NCI-H1417 treated with DMSO at 0.1 percent for 48 hours (cell line): Measurements from ENCODE around the gene SPRY1.

Experiments used
- DNase-seq: peaks from one replicate; lab custom pipeline; 2025; lab: John Stamatoyannopoulos, UW

Gene SPRY1

GRCh38 chr4:123409334-123409733 lies 12.7 kb downstream of the SPRY1 start:
- no peak for DNase-seq

GRCh38 chr4:123411514-123411913 lies 14.9 kb downstream of the SPRY1 start:
- DNase-seq = no peak

DNA sequence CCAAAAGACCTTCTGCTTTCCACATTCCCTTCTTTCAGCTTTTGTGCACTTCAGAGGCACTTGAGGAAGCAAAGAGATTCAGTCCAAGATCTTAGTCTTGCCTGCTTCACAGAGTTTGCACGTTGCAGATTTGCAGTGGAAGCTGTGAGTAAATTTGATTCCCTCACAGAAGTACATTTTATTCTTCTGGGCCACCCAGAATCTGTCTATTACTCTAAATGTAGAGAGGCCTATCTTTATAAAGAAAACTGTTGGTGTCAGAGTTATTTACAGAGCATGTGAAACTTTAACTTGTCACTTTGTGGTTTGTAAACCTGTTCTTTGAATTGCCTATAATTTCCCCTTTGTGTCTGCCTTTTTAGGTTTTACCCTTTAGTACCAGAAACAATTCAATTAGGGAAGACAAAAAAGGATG lies 15.5 kb downstream of the SPRY1 start:
- no peak for DNase-seq

GRCh38 chr4:123412700-123413512 lies 16.3 kb downstream of the SPRY1 start:
- no peak for DNase-seq

DNA sequence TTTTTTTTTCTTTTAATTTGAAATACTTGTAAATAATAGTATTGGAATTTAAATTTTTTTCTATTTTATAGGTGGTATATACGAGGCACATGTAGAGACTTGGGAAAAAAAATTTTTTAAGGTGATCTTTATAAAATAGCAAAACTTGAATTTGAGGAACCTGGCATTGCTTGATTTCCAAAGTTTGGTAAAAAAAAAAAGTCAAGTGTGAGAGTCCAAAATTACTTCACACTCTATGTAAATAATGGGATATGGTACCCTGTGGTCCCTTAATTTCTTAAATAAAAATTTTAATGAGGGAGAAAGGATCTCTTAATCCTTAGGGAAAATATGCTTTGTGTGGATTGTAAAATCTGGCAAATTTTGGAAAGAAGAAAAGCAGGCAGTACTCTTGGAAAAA lies 19.0 kb downstream of the SPRY1 start:
- no peak for DNase-seq

DNA sequence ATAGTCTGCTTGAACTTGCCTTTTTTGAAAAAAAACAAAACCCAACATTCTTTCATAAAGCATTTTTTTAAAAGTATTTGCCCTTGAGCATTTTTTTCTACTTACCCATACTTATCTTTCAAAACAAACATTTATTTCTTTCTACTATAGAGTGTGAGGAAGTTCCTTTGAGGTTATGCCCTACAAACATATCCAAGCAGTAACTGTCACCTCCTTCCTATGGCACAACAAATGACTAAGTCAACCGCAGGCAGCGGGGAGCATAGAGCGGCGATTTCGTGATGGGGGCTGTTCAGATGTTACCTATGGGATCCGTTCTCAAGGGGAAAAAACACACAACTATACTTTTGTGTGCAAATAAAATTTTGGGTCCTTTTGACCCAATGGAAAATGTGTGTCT lies 19.4 kb downstream of the SPRY1 start:
- no peak for DNase-seq

DNA sequence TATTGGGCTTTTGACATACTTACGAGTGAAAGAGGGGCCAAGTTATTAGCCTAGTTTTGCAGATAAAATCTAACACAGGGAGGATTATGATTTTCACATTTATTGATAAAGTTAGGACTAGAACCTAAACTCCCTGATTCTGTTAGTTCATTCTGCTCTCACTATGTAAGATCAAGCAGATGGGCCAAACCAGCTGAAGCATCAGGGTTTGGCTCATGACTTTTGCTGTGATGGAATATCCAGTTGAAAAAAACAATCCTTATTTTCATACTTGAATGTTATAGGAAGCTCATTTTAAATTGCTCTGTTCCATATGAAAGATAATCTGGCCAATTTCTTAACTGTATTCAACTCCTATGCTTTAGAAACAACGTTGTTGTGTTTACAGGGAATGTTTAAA lies 21.2 kb downstream of the SPRY1 start:
- DNase-seq = no peak

DNA sequence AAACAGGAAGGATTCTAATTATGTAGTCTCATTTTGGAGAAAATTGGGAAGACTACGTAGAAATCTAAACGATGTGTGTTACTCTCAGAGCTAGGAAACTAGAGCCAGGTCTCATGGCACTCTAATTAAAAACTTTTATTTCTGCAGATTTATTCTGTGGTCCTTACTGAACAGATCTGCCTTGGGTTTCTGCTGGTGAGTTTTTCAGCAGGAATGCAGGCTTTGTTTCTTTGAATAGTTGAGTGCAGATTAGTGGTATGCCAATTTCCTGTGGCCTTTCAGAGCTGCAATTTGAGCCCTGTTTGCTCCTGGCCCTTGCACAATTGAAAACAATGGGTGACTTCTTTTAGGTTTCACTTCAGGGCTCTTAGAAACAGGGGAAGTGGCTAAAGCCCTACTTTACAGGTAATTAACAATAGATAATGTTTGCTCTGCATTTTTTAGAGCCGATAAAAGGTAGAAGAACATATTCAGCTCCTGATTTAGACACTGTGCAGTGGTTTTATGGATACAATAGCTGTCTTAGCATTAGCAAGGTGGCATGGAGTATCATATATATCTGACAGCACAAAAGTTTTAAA lies 21.8 kb downstream of the SPRY1 start:
- DNase-seq = peak; percentile 42

DNA sequence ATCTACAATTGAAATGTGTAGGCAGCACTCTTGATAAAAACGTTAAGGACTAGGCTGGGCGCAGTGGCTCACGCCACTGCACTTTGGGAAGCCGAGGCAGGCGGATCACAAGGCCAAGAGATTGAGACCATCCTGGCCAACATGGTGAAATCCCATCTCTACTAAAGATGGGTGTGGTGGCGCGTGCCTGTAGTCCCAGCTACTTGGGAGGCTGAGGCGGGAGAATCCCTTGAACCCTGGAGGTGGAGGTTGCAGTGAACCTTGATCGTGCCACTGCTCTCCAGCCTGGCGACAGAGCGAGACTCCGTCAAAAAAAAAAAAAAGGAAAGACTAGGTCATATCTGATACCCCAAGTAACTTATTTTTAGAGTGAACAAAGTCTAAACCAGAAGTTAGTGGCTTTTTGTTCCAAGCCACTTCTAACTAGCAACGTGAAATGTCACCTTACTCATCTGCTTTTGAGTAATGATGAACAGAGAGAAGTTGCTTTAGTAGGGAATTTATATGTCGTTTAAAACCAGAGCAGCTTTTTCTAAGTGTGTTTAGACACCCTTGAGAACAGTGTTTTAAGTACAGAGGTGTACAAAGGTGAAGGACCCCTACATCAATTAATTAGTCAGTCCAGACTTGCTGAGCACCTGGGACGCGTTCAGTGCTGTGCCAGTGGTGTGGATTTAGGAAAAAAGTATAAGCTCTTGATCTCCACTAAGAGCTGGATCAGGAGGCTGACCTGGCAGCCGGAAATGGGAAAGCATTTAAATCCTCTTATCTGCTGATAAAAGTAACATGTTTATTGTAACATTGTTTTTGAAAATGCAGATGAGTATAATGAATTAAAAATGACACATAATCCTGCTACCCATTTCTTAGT lies 23.5 kb downstream of the SPRY1 start:
- no peak for DNase-seq

- no peak for DNase-seq
These were observed 24.8 kb downstream of the SPRY1 start for GRCh38 chr4:123421227-123421936.

- DNase-seq = no peak
These were observed 25.6 kb downstream of the SPRY1 start for GRCh38 chr4:123421937-123422781.

- no peak for DNase-seq
These were observed 27.2 kb downstream of the SPRY1 start for GRCh38 chr4:123423819-123424218.

- DNase-seq = no peak
These were observed 31.4 kb downstream of the SPRY1 start for GRCh38 chr4:123427951-123428350.

GRCh38 chr4:123430031-123430430 lies 33.4 kb downstream of the SPRY1 start:
- DNase-seq = no peak

DNA sequence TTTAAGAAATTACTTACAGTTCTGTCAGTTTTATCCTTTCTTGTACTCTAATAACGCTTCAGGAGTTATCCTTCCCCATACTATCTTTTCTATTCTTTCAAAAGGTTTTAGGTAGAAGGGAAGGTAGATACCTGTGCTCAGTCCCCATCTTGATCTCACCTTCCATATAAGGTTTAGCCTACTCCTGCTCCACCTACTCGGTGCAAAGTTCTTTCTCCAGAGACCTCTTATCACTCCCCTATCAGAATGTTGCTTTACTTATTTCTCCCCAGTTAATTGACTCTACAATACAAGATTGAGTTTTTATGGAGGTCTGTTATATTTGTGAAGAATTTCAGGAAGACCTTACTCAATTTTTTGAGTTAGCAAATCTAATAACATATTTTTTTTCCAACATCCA lies 33.9 kb downstream of the SPRY1 start:
- no peak for DNase-seq

DNA sequence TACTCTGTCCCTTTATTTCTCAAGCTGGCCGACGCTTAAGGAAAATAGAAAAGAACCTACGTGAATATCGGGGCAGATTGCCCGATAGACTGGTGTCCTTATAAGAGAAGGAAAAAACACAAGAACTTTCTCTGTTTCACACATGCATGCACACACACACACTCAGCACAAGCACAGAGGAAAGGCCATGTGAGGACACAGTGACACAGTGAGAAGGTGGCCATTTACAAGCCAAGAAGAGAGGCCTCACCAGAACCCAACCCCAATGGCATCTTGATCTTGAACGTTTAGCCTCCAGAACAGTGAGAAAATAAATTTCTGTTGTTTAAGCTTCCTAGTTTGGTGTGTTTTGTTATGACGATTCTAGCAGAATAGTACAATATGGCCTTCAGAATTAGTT lies 37.0 kb downstream of the SPRY1 start:
- DNase-seq = no peak

DNA sequence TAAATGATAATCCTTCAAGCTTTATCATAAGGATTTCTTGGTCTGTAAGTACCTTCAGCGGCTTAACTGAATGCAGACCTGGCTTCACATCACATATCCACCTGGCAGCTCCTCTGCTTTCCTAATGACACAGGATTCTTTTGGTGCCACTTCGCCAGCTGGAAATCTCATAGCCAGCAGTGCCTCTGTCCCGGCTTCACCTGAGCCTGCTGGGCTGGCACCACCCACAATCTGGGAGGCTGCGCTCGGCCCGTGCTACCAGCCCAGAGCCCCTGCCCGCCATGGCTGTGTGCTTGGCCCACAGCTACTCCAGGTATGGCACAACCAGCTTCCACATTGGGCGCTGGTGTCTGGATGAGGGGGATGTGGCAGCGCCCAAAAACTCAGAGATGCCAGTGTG lies 37.4 kb downstream of the SPRY1 start:
- DNase-seq = no peak

- no peak for DNase-seq
These were observed 38.9 kb downstream of the SPRY1 start for GRCh38 chr4:123435246-123436113.

DNA sequence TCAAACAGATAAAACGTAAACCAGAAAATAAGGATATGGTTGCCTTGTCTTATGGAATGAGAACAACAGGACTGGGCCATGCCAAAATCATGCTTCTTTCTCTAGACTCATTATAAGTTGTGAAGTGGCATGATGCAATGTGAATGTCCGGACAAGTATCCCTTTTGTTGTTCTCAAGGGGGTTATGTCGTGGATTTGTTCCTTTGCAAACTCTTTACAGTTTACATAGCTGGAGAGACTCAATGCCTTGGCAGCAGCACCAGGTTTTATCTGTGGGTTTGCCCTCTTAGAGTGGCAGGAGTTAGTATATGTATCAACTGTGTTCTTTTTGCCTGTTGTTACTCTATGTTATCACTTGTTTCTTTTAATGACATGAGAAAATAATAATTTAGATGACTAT lies 41.4 kb downstream of the SPRY1 start:
- DNase-seq = no peak
